ENCODE data around the gene NOXO1. TPM values are rescaled to one million over a fixed set of nuclear protein-coding genes. Genes with fewer than 3 reads are reported as not detected.
A peak's percentile ranks its signal among the peaks of the same experiment; 100 is the strongest.
"Not testable (repeated sequence)": the region's sequence is repeated elsewhere in the genome, so short reads cannot be mapped to it uniquely, and the experiment has no call there.

NOXO1 gene
- total RNA-seq, 1 experiment from 2014 or later: 141 TPM

DNA sequence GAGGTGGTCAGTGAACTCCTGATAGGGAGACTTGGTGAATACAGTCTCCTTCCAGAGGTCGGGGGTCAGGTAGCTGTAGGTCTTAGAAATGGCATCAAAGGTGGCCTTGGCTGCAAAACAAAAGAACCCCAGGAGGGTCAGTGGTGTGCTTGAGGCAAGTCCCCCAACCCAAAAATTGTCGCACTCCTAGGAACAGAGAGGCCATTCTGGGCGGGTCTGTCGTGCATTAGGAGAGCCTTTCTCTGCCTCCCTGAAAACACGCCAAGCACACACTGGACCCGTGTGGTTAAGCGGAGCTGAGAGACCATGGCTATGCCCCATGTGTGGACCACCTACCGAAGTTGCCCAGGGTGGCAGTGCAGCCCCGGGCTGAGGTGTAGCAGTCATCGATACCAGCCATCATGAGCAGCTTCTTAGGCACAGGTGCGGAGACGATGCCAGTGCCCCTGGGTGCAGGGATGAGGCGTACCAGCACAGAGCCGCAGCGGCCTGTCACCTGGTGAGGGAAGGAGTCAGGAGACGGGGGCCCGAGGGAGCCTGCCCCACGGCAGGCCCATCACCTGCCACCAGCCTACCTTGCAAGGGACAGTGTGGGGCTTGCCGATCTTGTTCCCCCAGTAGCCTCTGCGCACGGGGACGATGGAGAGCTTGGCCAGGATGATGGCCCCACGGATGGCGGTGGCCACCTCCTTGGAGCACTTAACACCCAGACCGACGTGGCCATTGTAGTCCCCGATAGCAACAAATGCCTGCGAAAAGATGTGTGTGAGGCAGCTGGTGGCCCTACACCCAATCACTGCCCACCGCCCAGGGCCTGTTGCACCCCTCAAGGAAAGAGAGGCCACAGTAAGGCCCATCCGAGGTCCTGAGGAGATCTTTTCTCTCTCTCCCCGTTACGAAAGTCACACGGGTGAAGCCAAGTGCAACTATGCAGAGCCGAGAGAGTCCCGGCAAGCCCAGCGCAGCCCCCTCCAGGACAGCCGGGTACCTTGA lies 18.8 kb downstream of the NOXO1 start:
- not testable (repeated sequence) for DNase-seq (ENCODE audit: low spot score)

DNA sequence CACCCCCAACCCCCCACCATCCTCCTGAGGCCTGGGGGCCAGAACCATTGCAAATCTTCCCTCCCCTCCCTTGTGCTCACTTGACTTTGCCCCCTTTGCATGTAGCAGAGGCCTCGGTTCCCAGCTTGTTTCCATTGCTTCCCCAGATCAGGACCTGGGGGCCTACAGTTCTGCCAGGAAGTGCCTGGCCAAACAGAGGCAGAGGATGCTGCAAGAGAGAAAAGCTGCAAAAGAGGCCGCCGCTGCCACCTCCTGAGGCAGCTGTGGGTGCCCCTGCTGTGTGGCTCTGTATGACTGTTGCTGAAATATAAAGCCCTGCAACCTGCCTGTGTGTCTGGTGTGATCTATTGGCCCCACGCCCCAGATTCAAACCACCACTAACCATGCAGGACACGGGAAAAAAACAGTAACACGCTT lies 19.6 kb downstream of the NOXO1 start:
- peak; percentile 19 for DNase-seq (ENCODE audit: low spot score)

DNA sequence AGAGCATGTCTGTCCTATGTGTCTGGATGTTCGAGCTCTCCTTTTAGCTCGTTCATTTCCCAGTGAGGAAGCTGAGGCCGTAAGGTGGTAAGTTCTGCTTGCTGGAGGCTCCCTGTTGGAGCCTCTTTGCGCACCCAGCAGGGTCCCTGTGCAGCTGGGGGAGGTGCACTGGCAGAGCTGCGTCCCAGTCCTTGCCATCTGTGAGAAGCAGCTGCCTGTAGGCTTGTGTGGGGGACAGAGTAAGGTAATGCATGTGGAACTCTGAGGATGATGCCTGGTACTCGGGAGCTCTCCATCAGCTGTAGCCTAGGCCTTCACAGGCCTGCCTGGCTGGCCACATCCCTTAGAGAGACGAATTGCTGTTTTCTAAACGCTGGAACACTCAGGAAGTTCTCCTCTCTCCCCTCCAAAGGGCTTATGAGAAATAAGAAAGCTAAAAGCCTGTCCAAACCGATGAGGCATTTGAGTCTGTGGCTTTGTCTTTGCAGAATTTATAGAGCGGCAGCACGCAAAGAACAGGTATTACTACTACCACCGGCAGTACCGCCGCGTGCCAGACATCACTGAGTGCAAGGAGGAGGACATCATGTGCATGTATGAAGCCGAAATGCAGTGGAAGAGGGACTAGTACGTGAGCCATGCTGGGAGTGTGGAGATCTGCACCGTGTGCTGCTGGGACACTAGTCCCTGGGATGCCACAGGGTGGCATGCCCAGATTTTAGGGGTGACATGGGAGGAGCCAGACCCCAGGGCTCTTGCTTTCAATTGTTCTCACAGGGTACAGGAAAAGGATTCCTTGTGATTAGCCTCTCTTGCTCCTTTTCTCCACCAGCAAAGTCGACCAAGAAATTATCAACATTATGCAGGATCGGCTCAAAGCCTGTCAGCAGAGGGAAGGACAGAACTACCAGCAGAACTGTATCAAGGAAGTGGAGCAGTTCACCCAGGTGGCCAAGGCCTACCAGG lies 20.3 kb downstream of the NOXO1 start:
- peak; percentile 77 for DNase-seq (ENCODE audit: low spot score)

DNA sequence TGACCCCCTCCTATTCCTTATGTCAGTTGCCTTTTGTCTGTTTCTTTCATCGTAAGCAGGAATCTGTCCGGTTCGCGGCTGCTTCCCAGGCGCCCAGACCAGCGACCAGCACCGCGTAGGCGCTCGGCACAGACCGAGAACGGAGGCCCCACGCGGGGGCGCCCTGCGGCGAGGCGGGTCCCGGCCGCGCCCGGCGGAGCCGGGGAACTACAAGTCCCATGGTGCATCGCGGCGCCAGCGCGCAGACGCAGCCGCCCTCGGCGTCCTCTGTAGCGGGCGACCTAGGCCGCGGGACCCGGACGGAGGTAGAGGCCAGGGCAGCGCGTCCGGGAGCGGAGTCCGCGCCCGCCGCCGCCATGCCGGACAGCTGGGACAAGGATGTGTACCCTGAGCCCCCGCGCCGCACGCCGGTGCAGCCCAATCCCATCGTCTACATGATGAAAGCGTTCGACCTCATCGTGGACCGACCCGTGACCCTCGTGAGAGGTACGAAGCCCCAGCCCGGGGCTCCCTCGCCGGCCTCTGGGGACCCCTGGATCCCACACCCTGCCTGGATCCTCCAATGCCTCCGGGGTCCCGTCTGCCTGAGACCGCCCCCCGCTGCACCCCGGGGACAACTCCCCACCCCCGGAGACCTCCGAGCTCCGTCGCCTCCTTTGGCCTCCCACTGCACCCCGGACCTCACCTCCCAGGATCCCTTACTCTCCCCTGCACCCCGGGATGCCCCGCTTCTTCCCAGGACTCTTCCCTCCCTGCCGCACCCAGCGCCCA lies 21.8 kb downstream of the NOXO1 start, which contains the start of gene NDUFB10:
TSS of gene NDUFB10 (plus strand) at position 270 of the 771 bp plus-strand sequence. CDS start at position 357, 87 bp downstream.
- peak; percentile 94 for DNase-seq (ENCODE audit: low spot score)

DNA sequence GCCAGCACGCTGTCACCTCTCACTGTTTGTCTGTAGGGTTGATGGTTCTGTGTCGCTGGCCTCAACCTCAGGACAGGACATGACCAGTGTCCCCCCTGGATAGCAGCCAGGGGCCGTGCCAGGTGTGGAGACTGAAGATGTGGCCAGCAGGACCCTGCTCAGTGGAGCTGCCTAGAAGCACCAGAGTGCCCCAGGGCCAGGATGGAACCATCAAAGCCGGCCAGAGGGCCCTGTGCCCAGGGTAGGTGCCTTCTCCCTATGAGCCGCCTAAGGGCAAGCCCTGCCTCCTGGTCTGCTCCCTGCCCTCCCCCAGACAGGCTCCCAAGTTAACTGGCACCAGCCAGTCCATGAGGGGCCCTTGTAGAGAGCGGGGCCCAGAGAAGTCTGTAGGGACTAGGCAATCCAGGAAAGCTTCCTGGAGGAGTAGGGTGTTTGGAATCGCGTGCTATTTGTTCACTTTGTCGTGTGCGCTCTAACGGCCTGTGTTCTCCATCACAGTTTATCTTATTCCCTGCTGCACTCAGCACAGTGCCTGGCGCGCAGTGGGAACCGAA lies 22.5 kb downstream of the NOXO1 start:
- DNase-seq (ENCODE audit: low spot score): no peak

DNA sequence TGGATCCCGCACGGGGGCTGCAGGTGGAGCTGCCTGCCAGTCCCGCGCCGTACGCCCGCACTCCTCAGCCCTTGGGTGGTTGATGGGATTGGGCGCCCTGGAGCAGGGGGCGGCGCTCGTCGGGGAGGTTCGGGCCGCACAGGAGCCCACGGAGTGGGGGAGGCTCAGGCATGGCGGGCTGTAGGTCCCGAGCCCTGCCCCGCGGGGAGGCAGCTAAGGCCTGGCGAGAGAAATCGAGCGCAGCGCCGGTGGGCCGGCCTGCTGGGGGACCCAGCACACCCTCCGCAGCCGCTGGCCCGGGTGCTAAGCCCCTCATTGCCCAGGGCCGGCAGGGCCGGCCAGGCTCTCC lies 23.2 kb downstream of the NOXO1 start:
- DNase-seq (ENCODE audit: low spot score): not testable (repeated sequence)

DNA sequence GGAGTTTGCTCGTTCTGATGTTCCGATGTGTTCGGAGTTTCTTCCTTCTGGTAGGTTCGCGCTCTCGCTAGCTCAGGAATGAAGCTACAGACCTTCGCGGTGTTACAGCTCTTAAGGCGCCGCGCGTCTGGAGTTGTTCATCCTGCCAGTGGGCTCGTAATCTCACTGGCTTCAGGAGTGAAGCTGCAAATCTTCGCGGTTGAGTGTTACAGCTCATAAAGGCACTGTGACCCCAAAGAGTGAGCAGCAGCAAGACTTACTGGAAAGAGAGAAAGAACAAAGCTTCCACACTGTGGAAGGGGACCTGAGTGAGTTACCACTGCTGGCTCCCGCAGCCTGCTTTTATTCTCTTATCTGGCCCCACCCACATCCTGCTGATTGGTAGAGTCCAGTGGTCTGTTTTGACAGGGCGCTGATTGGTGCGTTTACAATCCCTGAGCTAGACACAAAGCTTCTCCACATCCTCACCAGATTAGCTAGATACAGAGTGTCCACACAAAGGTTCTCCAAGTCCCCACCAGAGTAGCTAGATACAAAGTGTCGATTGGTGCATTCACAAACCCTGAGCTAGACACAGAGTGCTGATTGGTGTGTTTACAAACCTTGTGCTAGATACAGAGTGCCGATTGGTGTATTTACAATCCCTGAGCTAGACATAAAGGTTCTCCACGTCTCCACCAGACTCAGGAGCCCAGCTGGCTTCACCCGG lies 23.7 kb downstream of the NOXO1 start:
- DNase-seq (ENCODE audit: low spot score): not testable (repeated sequence)

DNA sequence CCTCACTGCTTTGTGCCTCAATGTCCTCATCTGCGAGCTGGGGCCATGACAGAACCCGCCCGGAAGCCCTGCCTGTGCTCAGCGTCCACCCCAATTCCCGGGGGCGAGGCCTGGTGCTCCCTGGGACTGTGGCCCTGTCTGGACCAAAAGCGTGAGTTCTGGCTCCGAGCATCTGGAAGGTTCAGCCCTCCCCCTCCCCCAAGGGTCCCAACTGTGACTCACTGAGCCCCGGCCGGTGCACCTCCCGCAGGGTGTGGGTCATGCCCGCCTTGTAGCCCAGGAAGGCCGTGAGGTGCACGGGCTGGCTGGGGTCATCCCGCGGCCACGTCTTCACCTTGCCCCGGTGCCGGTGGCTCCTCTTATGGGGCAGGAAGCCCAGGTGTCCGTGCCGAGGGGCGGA lies 27.5 kb downstream of the NOXO1 start:
- no peak for DNase-seq (ENCODE audit: low spot score)

DNA sequence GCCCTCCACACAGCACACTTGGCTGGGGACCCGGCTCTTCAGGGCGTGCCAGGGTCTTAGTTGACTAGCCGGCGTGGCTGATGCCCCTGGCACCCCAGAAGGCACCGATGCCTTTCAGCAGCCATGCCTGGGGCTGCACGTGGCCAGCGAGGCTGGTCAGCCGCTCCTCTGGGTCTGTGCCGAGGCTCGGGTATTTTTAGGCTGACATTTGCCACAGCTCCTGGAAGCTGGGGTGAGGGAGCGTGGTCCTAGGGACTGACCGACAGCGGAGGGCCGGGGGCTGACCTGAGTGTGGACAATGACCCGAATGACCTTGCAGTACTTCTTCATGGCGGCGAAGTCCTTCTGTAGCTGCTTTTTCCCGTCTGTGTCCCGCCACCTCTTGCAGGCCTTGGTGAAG lies 30.7 kb downstream of the NOXO1 start:
- no peak for DNase-seq (ENCODE audit: low spot score)

DNA sequence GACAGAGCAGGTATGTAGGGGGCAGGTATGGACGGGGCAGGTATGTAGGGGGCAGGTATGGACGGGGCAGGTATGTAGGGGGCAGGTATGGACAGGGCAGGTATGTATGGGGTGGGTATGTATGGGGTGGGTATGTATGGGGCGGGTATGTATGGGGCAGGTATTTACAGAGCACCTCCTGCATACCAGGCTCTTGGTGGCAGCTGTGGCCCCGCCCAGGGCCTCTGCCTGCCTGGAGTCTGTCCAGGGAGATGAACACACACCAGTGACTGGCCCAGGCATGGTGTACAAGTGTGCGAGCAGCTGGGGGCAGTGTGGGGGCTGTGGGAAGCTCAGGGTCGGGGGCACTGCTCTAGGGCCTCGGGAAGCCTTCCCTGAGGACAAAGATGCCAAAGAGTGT lies 31.2 kb downstream of the NOXO1 start:
- peak; percentile 48 for DNase-seq (ENCODE audit: low spot score)

DNA sequence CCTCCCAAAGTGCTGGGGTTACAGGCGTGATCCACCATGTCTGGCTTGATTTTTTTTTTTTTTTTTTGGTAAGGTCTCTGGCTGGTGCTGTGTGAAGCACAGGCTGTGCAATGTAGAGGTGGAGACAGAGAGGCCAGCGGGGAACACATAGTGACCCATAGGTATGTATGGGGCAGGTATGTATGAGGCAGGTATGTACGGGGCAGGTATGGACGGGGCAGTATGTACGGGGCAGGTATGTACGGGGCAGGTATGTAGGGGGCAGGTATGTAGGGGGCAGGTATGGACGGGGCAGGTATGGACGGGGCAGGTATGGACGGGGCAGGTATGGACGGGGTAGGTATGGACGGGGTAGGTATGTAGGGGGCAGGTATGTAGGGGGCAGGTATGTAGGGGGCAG lies 31.8 kb downstream of the NOXO1 start:
- no peak for DNase-seq (ENCODE audit: low spot score)

DNA sequence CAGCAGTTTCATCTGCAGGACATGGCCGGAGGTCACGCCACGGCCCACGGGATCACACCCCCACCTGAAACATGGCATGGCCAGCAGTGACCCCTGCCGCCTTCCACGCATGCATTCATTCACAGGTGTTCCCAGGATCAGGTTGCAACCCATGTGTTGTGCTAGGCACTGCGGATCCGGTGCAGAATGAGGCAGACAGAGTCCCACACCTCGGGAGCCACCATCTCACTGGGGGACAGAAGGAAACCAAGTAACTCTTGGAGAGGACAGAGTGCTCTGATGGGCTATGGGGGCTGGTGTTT lies 33.9 kb downstream of the NOXO1 start:
- no peak for DNase-seq (ENCODE audit: low spot score)

DNA sequence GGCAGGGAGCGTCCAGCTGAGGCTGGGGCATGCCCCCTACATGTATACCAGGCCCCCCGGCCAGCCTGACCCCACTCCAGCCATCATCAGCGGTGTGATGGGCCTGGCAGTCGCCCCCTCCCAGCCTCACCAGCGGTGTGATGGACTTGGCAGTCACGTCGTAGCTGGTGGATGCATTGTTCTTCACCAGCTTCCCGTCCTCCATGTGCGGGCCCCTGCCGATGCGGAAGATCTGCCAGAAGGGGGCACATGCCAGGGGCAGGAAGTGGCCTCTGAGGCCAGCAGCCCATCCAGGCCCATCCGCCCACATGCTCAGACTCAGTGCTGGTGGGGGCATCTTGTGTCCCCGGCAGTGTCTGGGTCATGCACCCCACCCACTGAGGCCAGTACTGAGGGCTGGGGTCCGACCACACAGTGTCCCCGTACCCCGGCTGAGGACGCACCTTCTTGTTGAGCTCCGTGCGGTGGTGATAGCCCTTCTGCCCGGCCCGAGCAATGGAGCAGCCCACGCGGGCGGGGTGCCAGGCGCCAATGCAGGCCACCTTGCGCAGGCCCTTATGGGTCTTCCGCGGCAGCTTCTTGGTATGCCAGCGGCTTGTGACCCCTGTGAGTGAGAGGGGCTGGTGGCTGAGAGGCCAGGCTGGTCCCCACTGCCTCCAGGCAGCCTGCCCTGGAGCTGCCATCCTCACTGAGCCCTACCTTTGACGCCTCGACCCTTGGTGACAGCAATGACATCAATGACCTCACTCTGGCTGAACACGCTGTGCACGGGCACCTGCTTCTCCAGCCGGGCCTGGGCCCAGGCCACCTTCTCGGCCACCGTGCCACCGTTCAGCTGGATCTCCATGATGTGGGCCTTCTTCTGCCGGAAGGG lies 34.5 kb downstream of the NOXO1 start:
- DNase-seq (ENCODE audit: low spot score): no peak

DNA sequence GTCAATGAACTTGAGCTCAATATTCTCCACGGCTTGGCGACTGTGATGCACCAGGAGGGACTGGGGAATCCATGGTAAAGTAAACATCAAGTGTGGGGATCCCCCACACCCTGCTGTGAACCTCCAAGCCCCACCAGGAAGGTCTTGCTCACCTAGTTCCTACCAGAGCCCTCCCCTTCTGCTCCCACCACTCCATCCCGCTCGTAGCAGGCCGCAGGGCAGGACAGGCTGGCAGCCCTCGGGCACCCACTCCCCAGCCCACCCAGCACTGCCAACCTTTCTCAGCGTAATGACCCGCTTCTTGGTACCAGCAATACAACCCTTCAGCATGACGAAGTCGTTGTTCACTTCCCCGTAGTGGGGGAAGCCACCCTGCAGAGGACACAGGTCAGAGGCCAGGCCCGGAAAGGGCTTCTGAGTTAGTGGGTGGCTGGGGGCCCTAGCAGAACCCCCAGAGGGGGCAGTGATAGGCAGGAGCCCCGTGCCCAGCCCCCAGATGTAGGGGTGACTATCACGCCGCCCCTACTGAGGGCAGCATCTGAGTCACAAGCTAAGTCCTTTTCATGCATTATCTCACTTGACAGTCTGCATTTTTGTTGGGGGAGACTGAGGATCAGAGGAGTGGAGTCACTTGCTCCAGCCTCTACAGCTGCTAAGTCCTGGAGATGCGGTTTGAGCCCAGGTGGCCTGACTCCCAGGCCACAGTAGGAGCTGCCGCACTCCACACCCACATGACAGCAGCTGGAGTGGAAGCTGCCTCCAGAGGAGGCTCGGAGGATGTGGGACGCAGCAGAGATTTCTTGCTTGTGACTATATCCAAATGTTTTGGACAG lies 35.5 kb downstream of the NOXO1 start:
- DNase-seq (ENCODE audit: low spot score): no peak

DNA sequence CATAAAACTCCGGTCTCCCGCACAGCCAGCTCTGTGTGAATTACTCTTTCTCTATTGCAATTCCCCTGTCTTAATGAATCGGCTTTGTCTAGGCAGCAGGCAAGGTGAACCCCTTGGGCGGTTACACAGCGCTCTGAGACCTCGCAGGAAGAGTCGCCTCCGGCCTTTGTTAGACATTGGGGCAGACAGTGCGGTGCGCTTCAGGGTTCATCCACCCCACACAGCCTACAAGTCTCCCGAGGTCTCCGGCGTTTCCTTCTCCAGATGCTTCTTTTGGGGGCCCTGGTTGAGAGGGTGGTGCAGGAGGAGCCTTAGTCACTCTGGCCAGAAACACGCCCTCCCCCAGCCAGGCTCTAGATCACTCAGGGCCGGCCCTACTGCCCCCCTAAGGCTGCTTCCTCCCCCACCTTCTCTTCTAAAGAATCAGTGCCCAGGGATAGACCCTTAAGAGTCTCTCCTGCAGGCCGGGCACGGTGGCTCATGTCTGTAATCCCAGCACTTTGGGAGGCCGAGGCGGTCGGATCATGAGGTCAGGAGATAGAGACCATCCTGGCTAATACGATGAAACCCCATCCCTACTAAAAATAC lies 36.6 kb downstream of the NOXO1 start:
- DNase-seq (ENCODE audit: low spot score): no peak

DNA sequence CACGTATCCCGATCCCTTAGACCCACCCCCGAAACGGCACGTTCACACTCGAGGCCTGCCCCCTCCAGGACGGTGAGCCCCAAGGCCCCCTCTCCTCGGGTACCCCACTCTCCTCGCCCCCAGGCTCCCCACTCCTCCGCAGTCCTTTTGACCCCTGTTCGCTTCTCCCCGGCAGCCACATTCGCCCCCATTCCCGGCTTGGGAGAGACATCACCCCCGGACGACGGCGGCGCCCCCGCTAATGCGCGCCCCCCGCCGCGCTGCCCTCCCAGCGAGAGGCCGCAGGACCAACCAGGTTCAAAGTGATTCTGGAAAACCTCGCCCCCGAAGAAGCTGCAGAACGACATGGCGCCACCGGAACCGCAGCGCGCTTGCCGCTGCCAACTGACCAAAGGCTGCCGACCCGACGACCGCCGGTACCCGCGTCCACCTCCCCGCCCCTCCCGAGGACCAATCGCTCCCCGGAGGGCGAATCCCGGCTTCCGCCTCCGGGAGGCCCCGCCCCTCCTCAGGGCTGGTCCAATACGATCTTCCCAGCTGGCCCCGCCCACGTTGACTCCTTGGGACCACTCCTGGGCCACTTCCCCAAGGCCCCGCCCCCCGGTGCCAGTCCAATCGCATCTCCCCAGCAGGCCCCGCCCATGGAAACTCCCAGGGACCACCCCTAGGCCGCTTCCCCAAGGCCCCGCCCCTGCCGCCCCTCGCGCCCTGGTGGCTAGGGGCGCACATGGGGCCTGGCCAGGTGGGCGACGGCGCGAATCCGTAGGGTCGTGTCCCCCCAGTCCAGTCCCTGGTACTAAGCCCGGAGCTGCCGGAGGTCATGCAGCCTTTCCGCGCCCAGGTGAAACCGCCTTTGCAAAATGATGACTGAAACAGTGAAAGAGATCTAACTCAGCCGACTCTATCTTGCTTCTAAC lies 38.2 kb downstream of the NOXO1 start, which contains the start of gene MSRB1:
TSS of gene MSRB1 (minus strand) at position 390 of the 917 bp plus-strand sequence. CDS start at position 347, 43 bp downstream.
- peak; percentile 99 for DNase-seq (ENCODE audit: low spot score)

All from HT-29 (cell line).